ENCODE results near the gene FAM170B.

DNA sequence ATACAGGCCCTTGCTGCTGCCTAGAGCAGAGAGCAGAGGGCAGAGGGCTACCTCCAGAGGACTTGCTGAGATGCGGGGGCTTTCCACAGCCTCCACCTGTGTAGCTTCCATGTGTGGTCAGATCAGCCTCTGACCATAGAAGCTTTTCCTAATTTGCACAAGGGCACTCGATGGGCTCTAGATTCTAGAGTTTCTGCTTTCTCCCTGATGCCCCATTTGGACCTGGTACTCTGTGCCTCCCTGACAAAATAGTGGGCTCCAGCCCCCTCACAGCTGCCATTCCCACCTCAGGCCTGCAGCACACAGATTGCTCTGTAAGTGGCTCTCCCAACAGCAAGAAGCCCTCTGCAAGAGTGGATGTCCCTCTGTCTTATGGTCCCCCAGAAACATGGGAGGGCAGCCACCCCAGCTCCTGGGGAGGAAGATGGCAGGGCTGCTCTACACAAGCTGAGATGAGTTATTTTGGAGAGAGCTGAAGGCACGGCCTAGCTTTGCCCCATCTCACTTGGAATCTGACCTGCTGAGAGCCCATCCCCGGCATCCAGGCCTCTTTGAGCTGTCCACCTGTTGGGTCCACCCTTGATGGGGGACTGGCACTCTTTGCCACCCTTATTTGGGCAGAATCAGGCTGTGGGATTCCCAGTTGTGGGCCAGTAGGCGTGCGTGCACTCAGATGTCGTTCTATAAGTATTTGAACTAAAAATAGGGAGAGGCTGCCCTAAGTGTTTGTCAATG, 37.7 kb upstream of the FAM170B start:
- TF ChIP-seq, protein P1, sequence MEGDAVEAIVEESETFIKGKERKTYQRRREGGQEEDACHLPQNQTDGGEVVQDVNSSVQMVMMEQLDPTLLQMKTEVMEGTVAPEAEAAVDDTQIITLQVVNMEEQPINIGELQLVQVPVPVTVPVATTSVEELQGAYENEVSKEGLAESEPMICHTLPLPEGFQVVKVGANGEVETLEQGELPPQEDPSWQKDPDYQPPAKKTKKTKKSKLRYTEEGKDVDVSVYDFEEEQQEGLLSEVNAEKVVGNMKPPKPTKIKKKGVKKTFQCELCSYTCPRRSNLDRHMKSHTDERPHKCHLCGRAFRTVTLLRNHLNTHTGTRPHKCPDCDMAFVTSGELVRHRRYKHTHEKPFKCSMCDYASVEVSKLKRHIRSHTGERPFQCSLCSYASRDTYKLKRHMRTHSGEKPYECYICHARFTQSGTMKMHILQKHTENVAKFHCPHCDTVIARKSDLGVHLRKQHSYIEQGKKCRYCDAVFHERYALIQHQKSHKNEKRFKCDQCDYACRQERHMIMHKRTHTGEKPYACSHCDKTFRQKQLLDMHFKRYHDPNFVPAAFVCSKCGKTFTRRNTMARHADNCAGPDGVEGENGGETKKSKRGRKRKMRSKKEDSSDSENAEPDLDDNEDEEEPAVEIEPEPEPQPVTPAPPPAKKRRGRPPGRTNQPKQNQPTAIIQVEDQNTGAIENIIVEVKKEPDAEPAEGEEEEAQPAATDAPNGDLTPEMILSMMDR (IDR thresholded peaks at IDR 0.05) = no peak
- no peak for TF ChIP-seq POLR2AphosphoS5 (IDR thresholded peaks at IDR 0.05)
